GM13976 (cell line): ENCODE results near the gene SENP2.

Experiments used
- DNase-seq: peaks from one replicate; pipeline ENCODE4 v3.0.0; 2012; ENCODE audit warnings: low spot score
- in situ Hi-C: fragments of 300-500 bp; cut with MboI; formaldehyde crosslinking; loops from one replicate; pipeline ENCODE4 v1.12.0; 2022; ENCODE audit warnings: low sequenced_read_pairs, mixed read lengths, inconsistent platforms; ENCODE audit not compliant: unreplicated experiment
- TF ChIP-seq, protein P1 (sequence below): IDR thresholded peaks from 2 replicates; pipeline ENCODE4 v1.5.1; 2012; ENCODE audit warnings: borderline replicate concordance, mild to moderate bottlenecking; ENCODE audit not compliant: insufficient read depth; ENCODE audit errors: extremely low read depth, missing control alignments, control extremely low read depth

The SENP2 gene

DNA sequence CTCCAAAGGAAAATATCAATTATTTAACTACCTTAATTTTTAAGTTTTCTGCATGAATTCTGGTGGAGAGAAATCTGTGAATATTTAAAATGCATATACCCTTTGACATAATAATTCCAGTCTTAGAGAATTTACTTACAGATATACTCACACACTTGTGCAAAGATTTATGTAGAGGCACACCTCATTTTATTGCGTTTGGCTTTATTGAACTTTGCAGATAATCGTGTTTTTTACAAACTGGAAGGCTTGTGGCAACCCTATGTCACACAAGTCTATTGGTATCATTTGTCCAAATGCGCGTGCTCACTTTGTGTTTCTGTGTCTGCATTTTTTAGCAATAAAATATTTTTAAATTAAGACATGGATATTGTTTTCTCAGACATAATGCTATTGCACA is 81.5 kb downstream of the SENP2 start:
- DNase-seq, result no peak
- in situ Hi-C loops, result no loop called here
- TF ChIP-seq, protein P1, sequence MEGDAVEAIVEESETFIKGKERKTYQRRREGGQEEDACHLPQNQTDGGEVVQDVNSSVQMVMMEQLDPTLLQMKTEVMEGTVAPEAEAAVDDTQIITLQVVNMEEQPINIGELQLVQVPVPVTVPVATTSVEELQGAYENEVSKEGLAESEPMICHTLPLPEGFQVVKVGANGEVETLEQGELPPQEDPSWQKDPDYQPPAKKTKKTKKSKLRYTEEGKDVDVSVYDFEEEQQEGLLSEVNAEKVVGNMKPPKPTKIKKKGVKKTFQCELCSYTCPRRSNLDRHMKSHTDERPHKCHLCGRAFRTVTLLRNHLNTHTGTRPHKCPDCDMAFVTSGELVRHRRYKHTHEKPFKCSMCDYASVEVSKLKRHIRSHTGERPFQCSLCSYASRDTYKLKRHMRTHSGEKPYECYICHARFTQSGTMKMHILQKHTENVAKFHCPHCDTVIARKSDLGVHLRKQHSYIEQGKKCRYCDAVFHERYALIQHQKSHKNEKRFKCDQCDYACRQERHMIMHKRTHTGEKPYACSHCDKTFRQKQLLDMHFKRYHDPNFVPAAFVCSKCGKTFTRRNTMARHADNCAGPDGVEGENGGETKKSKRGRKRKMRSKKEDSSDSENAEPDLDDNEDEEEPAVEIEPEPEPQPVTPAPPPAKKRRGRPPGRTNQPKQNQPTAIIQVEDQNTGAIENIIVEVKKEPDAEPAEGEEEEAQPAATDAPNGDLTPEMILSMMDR, result no peak

DNA sequence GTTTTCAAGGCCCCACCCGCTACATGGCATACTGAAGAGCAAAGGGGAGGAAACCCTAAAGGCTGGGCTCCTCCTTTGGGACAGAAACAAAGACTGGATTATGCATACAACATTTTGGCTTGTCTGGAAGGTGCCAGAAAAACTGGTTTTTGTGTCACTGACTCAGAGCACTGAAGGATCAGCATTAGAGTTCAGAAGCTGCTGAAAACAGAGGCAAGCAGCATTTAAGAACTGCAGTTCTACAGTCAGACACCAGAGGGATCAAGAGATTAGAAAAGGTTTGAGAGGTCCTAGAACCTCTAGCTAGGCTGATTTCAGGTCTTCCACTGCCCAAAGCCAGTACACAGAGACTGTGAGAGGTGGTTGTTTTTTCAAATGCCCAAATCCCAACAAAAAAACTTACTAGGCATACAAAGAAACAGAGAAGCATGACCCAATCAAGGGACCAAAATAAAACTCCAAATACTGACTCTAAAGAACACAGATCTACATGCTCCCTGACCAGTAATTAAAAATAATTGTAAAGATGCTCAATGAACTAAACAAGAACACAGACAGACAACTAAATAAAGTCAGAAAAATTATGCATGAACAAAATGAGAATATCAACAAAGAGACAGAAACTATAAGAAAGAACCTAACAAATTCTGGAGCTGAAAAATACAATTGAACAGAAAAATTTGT is 91.2 kb downstream of the SENP2 start:
- TF ChIP-seq, protein P1, result no peak
- in situ Hi-C loops, result loop anchor here (10.0 kb wide), 1 partner anchor 88 kb away; no protein-coding TSS in a partner anchor
- peak; percentile 71 for DNase-seq

DNA sequence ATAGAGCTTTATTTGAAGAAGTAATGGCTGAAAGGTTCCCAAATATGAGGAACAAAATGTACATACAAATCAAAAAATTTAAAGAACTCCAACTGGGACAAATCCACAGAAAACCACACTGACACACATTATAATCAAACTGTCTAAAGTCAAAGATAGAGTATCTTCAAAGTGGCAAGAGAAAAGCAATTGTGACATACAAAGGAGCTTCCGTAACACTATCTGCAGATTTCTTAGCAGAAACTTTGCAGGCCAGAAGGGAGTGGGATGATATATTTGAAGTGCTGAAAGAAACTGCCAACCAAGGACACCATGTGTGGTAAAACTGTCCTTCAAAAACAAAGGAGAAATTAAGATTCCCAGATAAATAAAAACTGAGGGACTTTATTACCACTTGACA is 91.9 kb downstream of the SENP2 start:
- in situ Hi-C loops, result loop anchor here (10.0 kb wide), 1 partner anchor 87 kb away; no protein-coding TSS in a partner anchor
- no peak for DNase-seq
- TF ChIP-seq, protein P1, result no peak

DNA sequence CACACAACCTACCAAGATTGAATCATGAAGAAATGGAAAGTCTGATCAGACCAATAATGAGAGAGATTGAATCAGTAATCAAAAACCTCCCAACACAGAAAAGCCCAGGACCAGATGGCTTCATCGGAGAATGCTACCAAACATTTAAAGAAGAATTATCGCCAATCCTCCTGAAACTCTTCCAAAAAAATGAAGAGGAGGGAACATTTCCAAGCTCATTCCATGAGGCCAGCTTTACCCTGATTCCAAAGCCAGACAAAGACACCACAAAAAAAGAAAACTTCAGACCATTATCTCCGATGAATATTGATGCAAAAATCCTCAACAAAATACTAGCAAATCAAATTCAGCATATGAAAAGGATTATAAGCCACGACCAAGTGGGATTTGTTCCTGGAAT is 94.1 kb downstream of the SENP2 start:
- in situ Hi-C loops, result no loop called here
- TF ChIP-seq, protein P1, result no peak
- DNase-seq, result no peak
